Hepatocyte (in vitro differentiated cells): ENCODE data around the gene KCNG4. TPM values are rescaled to one million over a fixed set of nuclear protein-coding genes. Genes with fewer than 3 reads are reported as not detected.

ENCODE experiments used
- DNase-seq: peaks from one replicate; pipeline ENCODE4 v3.0.0-alpha.2; 2016; ENCODE audit warnings: low spot score
- H2AFZ ChIP-seq: fragments of 200-600 bp; sonication (generic); 2 replicates; pipeline ENCODE4 v1.6.0; 2016; ENCODE audit warnings: antibody characterized with exemption, mild to moderate bottlenecking
- H3K27ac ChIP-seq: fragments of 200-600 bp; sonication (generic); 2 replicates; pipeline ENCODE4 v1.5.1; 2016; ENCODE audit warnings: mild to moderate bottlenecking
- H3K27me3 ChIP-seq: fragments of 200-600 bp; sonication (generic); 2 replicates; pipeline ENCODE4 v1.6.1; 2016
- H3K36me3 ChIP-seq: fragments of 200-600 bp; sonication (generic); replicated peaks from 2 replicates; pipeline ENCODE4 v1.5.1; 2016; ENCODE audit warnings: low read depth; ENCODE audit not compliant: insufficient read depth
- H3K4me1 ChIP-seq: fragments of 200-600 bp; sonication (generic); 2 replicates; pipeline ENCODE4 v1.5.1; 2016; ENCODE audit warnings: mild to moderate bottlenecking, moderate library complexity; ENCODE audit not compliant: insufficient read depth
- H3K4me2 ChIP-seq: fragments of 200-600 bp; sonication (generic); 2 replicates; pipeline ENCODE4 v1.6.0; 2016
- H3K4me3 ChIP-seq: fragments of 200-600 bp; sonication (generic); 2 replicates; pipeline ENCODE4 v1.5.1; 2016; ENCODE audit warnings: mild to moderate bottlenecking
- H3K79me2 ChIP-seq: fragments of 200-600 bp; sonication (generic); 2 replicates; pipeline ENCODE4 v1.6.0; 2017; ENCODE audit warnings: mild to moderate bottlenecking
- H3K9me2 ChIP-seq: fragments of 200-600 bp; sonication (generic); replicated peaks from 2 replicates; pipeline ENCODE4 v1.6.0; 2017; ENCODE audit warnings: mild to moderate bottlenecking; ENCODE audit not compliant: insufficient read depth
- H3K9me3 ChIP-seq: fragments of 200-600 bp; sonication (generic); 2 replicates; pipeline ENCODE4 v1.5.1; 2016; ENCODE audit warnings: low read depth, mild to moderate bottlenecking
- H4K20me1 ChIP-seq: fragments of 200-600 bp; sonication (generic); 2 replicates; pipeline ENCODE4 v1.6.0; 2016; ENCODE audit warnings: mild to moderate bottlenecking; ENCODE audit not compliant: insufficient read depth, poor library complexity, severe bottlenecking
- EZH2 ChIP-seq: fragments of 200-600 bp; sonication (generic); IDR thresholded peaks from 2 replicates; pipeline ENCODE4 v1.6.1; 2016; ENCODE audit warnings: antibody characterized with exemption, mild to moderate bottlenecking, borderline replicate concordance
- EZH2phosphoT487 ChIP-seq: fragments of 200-600 bp; sonication (generic); IDR thresholded peaks from one replicate; pipeline ENCODE4 v1.6.1; 2018; ENCODE audit warnings: antibody characterized with exemption, mild to moderate bottlenecking, low read depth, moderate library complexity; ENCODE audit not compliant: unreplicated experiment, severe bottlenecking
- WGBS: methylation state at CpG from one replicate; pipeline ENCODE4 v1.1.6; 2016; ENCODE audit warnings: low lambda C conversion rate; ENCODE audit errors: missing lambda C conversion rate; 5-methylcytosine and 5-hydroxymethylcytosine counted together
- polyA plus RNA-seq: library from polyadenylated mRNA; unstranded; fragments of >200 nt; fragmentation: Nextera tagmentation; extraction: Ambion mirVana; gene quantifications from 2 replicates; pipeline ENCODE4 v1.2.1, GENCODE V29; 2016
- total RNA-seq: library from RNA; depleted of rRNA; stranded (reverse); fragments of >200 nt; gene quantifications from 2 replicates; pipeline ENCODE4 v1.2.3, GENCODE V29; 2014
- TF ChIP-seq, protein P1 (sequence below): fragments of 200-600 bp; sonication (generic); IDR thresholded peaks from 2 replicates; pipeline ENCODE4 v1.5.1; 2016; ENCODE audit warnings: antibody characterized with exemption, mild to moderate bottlenecking; ENCODE audit not compliant: poor library complexity

The KCNG4 gene
- total and polyA plus RNA-seq, 2 experiments from 2014 or later = not detected

DNA sequence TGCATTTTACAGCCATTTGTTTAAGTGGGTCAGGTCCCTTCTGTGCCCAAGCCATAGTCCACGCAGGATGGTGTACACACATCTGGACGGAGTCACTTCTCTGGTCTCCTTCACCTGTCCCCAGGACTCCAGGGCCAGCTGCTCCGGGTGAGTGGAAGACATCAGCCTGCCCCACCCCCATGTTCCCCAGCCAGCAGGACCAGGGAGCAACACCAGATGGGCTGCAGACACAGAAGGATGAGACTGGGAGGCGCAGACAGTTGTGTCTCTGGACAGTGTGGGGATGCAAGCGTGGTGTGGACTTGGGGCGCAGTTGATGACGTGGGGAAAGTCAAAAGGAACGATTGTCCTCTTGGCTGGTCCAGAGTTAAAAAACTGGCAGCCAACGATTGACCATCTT, 30.3 kb upstream of the KCNG4 start:
- H2AFZ ChIP-seq = no peak overlapping the region
- WGBS = 88% methylated on average over 9 of the region's 9 CpGs
- no peaks in the 10 kb centered on the region for H3K9me2 ChIP-seq
- no peaks in the 10 kb centered on the region for H3K4me1 ChIP-seq
- H3K4me3 ChIP-seq = no peak overlapping the region
- H3K36me3 ChIP-seq = no peaks in the 10 kb centered on the region
- no peak overlapping the region for H3K27ac ChIP-seq
- peaks cover 4% of the 10 kb centered on the region for H3K27me3 ChIP-seq
- no peak overlapping the region for H3K4me2 ChIP-seq
- no peaks in the 10 kb centered on the region for H4K20me1 ChIP-seq
- no peaks in the 10 kb centered on the region for H3K9me3 ChIP-seq
- TF ChIP-seq EZH2 = no peak
- no peak for TF ChIP-seq EZH2phosphoT487
- TF ChIP-seq, protein P1, sequence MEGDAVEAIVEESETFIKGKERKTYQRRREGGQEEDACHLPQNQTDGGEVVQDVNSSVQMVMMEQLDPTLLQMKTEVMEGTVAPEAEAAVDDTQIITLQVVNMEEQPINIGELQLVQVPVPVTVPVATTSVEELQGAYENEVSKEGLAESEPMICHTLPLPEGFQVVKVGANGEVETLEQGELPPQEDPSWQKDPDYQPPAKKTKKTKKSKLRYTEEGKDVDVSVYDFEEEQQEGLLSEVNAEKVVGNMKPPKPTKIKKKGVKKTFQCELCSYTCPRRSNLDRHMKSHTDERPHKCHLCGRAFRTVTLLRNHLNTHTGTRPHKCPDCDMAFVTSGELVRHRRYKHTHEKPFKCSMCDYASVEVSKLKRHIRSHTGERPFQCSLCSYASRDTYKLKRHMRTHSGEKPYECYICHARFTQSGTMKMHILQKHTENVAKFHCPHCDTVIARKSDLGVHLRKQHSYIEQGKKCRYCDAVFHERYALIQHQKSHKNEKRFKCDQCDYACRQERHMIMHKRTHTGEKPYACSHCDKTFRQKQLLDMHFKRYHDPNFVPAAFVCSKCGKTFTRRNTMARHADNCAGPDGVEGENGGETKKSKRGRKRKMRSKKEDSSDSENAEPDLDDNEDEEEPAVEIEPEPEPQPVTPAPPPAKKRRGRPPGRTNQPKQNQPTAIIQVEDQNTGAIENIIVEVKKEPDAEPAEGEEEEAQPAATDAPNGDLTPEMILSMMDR = no peak
- H3K79me2 ChIP-seq = no peaks in the 10 kb centered on the region
- no peak for DNase-seq

DNA sequence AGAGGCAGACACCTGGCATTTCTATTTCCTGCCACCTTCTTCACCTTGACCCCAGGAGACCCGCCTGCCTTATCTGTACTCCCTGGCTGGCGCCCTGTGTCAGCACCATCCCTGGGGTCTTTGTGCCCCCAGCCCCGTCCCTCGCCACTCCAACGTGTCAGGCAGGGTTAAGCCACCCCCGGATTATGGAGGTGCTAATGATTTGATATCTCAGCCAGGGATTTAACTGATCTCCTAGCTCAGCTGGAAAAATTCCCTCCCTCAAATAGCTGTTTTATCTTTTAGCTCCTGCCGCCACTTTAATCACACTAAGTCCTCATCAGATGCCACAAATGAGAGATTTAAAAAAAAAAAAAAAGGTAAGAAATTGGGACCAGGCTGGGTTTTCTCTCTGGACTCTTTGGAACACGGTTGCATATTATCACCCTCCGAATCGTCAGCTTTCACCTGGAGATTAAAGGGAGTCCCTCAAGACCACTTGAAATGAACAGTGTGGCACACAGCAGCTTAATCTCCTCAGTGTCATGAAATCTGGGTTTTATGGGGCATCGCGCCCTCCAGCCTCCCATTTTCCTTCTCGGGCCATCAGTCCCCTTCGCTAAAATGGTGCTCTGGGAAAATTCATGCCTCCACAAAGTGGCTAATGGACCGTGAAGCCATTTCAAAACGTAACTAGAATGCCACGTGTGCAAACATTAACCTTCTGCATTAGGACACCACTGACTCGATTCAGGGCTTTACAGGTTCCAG, 28.7 kb upstream of the KCNG4 start:
- Histone ChIP-seq H3K36me3 (no peaks in the 10 kb centered on the region), H3K9me2 (no peaks in the 10 kb centered on the region), H3K4me1 (no peaks in the 10 kb centered on the region), H4K20me1 (no peaks in the 10 kb centered on the region), H2AFZ (no peak overlapping the region), H3K9me3 (no peaks in the 10 kb centered on the region), H3K4me3 (no peak overlapping the region), H3K27ac (no peak overlapping the region), H3K27me3 (peaks cover 4% of the 10 kb centered on the region), H3K79me2 (no peaks in the 10 kb centered on the region), H3K4me2 (no peak overlapping the region)
- TF ChIP-seq, protein P1 = no peak
- TF ChIP-seq EZH2phosphoT487 = no peak
- no peak for TF ChIP-seq EZH2
- WGBS = 35% methylated on average over 18 of the region's 18 CpGs
- DNase-seq = no peak

DNA sequence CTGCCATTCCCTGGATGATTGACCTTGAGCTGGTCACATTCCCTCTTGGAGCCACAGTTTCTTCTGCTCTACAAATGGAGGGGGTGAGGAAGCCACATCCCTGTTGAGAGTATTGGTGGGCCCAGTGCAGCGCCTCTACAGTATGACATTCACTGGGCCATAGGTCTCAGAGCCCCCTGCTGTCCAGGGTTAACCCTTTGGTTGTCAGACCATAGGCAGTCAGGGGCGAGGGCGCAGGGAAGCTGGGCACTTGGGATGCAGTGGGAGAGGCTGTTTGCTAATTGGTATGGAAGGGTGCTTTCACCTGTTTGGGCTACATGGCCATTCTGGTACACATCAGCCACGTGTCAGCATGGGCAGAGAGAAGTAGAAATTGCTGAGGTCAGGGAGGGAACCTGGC, 27.6 kb upstream of the KCNG4 start:
- TF ChIP-seq EZH2 (no peak), EZH2phosphoT487 (no peak)
- TF ChIP-seq, protein P1 = no peak
- Histone ChIP-seq H3K36me3 (no peaks in the 10 kb centered on the region), H3K4me3 (no peak overlapping the region), H3K4me2 (no peak overlapping the region), H3K9me3 (no peaks in the 10 kb centered on the region), H4K20me1 (no peaks in the 10 kb centered on the region), H2AFZ (no peak overlapping the region), H3K27ac (no peak overlapping the region), H3K27me3 (no peaks in the 10 kb centered on the region), H3K79me2 (no peaks in the 10 kb centered on the region), H3K4me1 (no peaks in the 10 kb centered on the region), H3K9me2 (no peaks in the 10 kb centered on the region)
- 83% methylated on average over 4 of the region's 4 CpGs for WGBS
- DNase-seq = no peak
